RWPE1 (cell line): ENCODE results near the gene BCL2L11.

ENCODE experiments used
- CTCF ChIA-PET: fragments of 350-600 bp; sonication (Branson Sonifier 250); formaldehyde crosslinking; extraction: SDS; loops from one replicate; lab custom pipeline; 2021; lab: Yijun Ruan, JAX
- POLR2A ChIA-PET: fragments of 400-600 bp; formaldehyde crosslinking; extraction: SDS; loops from one replicate; lab custom pipeline; 2020; ENCODE audit warnings: antibody characterized with exemption; ENCODE audit not compliant: low non-redundant PET; lab: Yijun Ruan, JAX
- DNase-seq: peaks from one replicate; pipeline ENCODE4 v3.0.0; 2012; ENCODE audit warnings: low spot score
- H3K27ac ChIP-seq: fragments of 450-650 bp; 2 replicates; pipeline ENCODE4 v1.5.1; 2017
- TF ChIP-seq, protein P1 (sequence below): fragments of 450-650 bp; conservative IDR thresholded peaks from 2 replicates; pipeline ENCODE4 v1.5.1; 2017; ENCODE audit warnings: low read depth, mild to moderate bottlenecking

BCL2L11 gene

DNA sequence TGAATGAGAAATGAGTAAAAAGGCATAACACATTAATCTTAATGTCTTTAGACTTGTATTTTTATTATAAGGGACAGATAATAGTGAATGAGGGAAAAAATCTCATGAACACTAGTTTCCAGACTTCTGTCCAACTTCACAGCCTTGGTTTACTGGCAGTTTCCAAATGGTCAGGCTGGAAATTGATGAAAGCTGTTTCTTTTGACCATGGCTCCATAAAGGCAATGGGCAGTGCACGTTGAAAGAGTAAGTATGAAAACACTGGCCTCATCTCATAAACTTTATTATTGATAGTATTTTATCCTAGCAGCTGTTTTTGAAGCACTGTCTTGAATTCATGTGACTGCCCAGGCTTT lies 23.1 kb downstream of the BCL2L11 start:
- no peak for DNase-seq
- no peak overlapping the region for H3K27ac ChIP-seq
- TF ChIP-seq, protein P1, sequence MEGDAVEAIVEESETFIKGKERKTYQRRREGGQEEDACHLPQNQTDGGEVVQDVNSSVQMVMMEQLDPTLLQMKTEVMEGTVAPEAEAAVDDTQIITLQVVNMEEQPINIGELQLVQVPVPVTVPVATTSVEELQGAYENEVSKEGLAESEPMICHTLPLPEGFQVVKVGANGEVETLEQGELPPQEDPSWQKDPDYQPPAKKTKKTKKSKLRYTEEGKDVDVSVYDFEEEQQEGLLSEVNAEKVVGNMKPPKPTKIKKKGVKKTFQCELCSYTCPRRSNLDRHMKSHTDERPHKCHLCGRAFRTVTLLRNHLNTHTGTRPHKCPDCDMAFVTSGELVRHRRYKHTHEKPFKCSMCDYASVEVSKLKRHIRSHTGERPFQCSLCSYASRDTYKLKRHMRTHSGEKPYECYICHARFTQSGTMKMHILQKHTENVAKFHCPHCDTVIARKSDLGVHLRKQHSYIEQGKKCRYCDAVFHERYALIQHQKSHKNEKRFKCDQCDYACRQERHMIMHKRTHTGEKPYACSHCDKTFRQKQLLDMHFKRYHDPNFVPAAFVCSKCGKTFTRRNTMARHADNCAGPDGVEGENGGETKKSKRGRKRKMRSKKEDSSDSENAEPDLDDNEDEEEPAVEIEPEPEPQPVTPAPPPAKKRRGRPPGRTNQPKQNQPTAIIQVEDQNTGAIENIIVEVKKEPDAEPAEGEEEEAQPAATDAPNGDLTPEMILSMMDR = no peak
- ChIA-PET CTCF (interaction anchor here (0.8 kb wide), 1 partner anchor 9 kb away, joined by 4 read pairs; no protein-coding TSS in a partner anchor), POLR2A (no interaction called here)

DNA sequence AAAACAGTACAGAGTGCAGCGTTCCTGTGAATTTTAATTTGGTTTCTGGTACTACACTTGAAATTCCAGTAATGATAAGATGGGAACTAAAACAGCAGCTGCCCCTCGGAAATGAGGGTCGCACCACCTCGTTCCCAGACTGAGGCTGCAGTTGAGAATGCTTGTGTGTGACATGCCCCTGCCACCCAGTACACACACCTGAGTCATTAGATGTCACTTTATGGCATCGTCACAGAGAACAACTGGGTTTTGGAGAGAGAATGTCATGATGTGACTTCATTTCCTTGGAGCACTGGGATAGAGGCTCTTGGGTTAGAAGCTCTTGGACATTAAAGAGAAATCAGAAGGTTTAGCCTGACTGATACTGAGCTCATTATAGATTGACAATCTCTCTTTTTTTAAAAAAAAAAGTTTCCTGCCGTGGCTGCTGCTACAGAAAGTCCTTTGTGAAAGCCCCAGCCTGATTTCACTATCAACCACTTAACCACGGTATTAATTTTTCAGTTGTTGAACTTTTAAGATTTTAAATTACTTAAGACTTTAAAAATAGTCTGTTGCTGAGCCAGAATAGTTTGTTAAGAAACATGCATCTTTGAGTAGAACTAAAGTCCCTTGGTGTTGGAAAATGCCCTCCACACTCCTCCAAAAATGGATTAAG lies 24.5 kb downstream of the BCL2L11 start:
- ChIA-PET CTCF (no interaction called here), POLR2A (no interaction called here)
- no peak overlapping the region for H3K27ac ChIP-seq
- no peak for DNase-seq
- TF ChIP-seq, protein P1 = no peak

DNA sequence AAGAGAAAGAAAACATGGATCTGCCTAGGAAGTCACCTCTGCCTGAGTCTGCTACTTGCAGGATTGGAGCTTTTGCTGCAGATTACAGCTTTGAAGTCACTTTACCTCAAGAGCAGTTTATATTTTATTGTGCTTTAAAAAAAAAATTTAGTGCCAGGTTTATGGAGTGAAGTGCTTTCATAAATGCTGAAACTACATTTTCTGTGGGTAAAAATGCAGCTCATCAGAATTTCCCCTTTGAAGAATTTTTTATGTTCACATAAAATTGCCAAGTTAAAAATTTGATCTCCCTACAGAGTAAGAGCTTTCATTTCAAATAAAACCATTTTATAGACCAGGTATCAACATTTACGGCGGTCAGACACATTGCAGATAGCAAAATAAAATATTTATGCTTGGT lies 25.2 kb downstream of the BCL2L11 start:
- TF ChIP-seq, protein P1 = no peak
- POLR2A ChIA-PET = no interaction called here
- no peak overlapping the region for H3K27ac ChIP-seq
- CTCF ChIA-PET = no interaction called here
- DNase-seq = no peak

DNA sequence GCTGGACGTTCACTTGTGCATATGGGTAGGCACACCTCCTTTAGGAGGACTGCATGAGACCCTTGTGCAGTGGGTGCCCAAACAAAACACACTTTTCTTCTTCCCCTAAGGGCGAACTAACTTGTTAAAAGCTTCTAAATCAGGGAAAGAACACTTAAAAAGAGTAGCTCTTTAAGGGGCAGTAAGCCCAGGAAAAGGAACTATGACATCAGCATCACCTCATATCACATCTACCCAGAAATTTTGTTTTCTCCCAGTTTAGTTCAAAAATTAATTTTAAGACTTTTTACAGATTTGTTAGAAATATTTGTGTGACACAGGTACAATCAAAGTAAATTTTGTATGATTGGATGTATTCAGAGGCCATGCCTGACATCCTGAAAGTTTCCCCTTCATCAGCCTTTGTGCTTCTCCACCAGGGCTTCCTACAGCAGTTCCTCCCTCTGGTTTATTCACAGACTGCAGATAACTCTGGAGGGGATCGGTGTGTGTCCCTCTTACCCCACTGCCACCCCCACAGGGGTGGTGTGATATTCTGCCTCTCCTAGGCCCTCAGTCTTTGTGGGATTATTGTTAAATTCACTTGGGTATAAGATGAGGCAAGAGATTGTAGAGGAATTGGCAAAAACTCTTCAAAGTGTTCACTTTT lies 27.6 kb downstream of the BCL2L11 start:
- no peak for DNase-seq
- ChIA-PET CTCF (no interaction called here), POLR2A (no interaction called here)
- no peak overlapping the region for H3K27ac ChIP-seq
- TF ChIP-seq, protein P1 = no peak

DNA sequence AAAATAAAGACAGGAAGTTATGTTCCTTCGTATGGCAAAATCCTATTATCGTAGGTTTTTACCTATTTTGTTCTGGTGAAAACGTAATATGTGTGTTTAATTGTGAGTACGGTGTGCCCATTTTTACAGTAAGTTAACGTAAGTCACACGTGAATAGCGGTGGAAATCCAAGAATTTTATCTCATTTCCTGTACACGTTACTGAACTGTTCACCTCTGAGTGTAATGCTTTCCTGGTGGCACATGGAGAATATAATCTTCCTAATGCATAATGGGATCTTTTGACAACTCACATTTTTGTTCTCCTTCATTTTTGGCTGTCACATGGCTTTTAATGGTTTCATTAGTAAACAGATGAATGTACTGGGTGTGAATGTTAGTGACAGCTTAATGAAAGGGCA lies 28.2 kb downstream of the BCL2L11 start:
- no peak for DNase-seq
- TF ChIP-seq, protein P1 = no peak
- no peak overlapping the region for H3K27ac ChIP-seq
- ChIA-PET POLR2A (no interaction called here), CTCF (no interaction called here)

DNA sequence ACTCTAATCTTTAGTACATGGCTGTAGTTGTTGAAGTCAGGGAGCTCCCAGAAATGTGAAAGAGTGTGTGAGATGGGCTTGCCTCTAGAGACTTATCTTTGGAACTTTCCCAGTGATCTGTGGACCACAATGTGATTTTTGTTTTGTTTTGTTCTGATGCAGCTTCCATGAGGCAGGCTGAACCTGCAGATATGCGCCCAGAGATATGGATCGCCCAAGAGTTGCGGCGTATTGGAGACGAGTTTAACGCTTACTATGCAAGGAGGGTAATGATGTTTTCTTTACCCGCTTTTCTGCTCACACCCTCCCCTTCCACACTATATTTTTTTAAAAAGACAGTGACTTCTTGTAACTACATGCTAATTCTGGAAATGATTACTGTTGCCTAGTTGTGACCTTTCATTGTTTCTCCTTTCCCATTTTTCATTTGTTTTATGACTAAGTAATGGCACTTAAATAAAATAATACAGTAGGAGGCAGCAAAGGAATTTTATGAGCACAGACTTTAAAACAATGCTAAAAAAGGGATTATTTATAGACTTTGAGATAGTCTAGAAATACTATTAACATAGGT lies 29.3 kb downstream of the BCL2L11 start:
- CTCF ChIA-PET = no interaction called here
- TF ChIP-seq, protein P1 = no peak
- POLR2A ChIA-PET = no interaction called here
- no peak overlapping the region for H3K27ac ChIP-seq
- DNase-seq = no peak
